CD8-positive, alpha-beta memory T cell (primary cell): ENCODE data around the gene EEPD1. TPM values are rescaled to one million over a fixed set of nuclear protein-coding genes. Genes with fewer than 3 reads are reported as not detected.

Experiments
- CTCF ChIA-PET: fragments of 350-600 bp; sonication (Branson Sonifier 250); formaldehyde crosslinking; loops from one replicate; lab custom pipeline; 2021; ENCODE audit warnings: antibody characterized with exemption; lab: Charles Lee
- POLR2A ChIA-PET: fragments of 350-600 bp; sonication (Branson Sonifier 250); formaldehyde crosslinking; loops from one replicate; lab custom pipeline; 2021; ENCODE audit warnings: antibody characterized with exemption; lab: Charles Lee
- DNase-seq, 5 donors: peaks; one replicate each; pipeline versions ENCODE4 v3.0.0 to v3.0.0-alpha.2; 2020 to 2022; ENCODE audit warnings: mixed read lengths in 1 of 5
- H3K27ac ChIP-seq: one replicate; pipeline ENCODE4 v1.7.0; 2013; ENCODE audit warnings: low read depth, mild to moderate bottlenecking, low read length, moderate library complexity
- H3K27me3 ChIP-seq: 2 replicates; pipeline ENCODE4 v1.7.0; 2013; ENCODE audit warnings: low read length, mild to moderate bottlenecking; ENCODE audit not compliant: insufficient read depth, poor library complexity, severe bottlenecking
- H3K36me3 ChIP-seq: 2 replicates; pipeline ENCODE4 v1.7.0; 2013; ENCODE audit warnings: mild to moderate bottlenecking, low read length, moderate library complexity; ENCODE audit not compliant: insufficient read depth
- H3K4me1 ChIP-seq: 2 replicates; pipeline ENCODE4 v1.7.0; 2013; ENCODE audit warnings: mild to moderate bottlenecking, low read length, moderate library complexity; ENCODE audit not compliant: insufficient read depth
- H3K4me3 ChIP-seq: 2 replicates; pipeline ENCODE4 v1.7.0; 2013; ENCODE audit warnings: mild to moderate bottlenecking, low read length
- H3K9me3 ChIP-seq: 2 replicates; pipeline ENCODE4 v1.7.0; 2013; ENCODE audit warnings: mild to moderate bottlenecking, low read length
- H3K27ac Mint-ChIP-seq, 8 donors: one replicate each; pipeline ENCODE4 v1.8.0; 2020 to 2021; ENCODE audit warnings: mixed read lengths in 8 of 8, mild to moderate bottlenecking in 6 of 8, inconsistent platforms in 3 of 8, moderate library complexity in 3 of 8
- H3K27me3 Mint-ChIP-seq, 2 donors: one replicate each; pipeline ENCODE4 v1.8.0; 2020 to 2021; ENCODE audit warnings: mixed read lengths in 2 of 2, mild to moderate bottlenecking in 1 of 2, moderate library complexity in 1 of 2
- H3K36me3 Mint-ChIP-seq, 3 donors: one replicate each; pipeline ENCODE4 v1.8.0; 2020 to 2021; ENCODE audit warnings: mixed read lengths in 3 of 3, inconsistent platforms in 1 of 3, mild to moderate bottlenecking in 1 of 3
- H3K4me1 Mint-ChIP-seq, 3 donors: one replicate each; pipeline ENCODE4 v1.8.0; 2020 to 2021; ENCODE audit warnings: mixed read lengths in 3 of 3, inconsistent platforms in 1 of 3, mild to moderate bottlenecking in 1 of 3
- H3K4me3 Mint-ChIP-seq, 7 donors: one replicate each; pipeline ENCODE4 v1.8.0; 2020 to 2021; ENCODE audit warnings: mixed read lengths in 7 of 7, mild to moderate bottlenecking in 6 of 7, moderate library complexity in 4 of 7, inconsistent platforms in 2 of 7
- H3K9me3 Mint-ChIP-seq, 5 donors: one replicate each; pipeline ENCODE4 v1.8.0; 2020 to 2022; ENCODE audit warnings: mixed read lengths in 5 of 5, mild to moderate bottlenecking in 3 of 5, moderate library complexity in 2 of 5, inconsistent platforms in 1 of 5
- polyA plus RNA-seq: library from polyadenylated mRNA; unstranded; fragments of 300-500 nt; fragmentation: Illumina TruSeq; gene quantifications from one replicate; pipeline ENCODE4 v1.2.3, GENCODE V29; 2021
- total RNA-seq, 2 experiments: library from RNA; stranded (reverse); gene quantifications; one replicate each; pipeline ENCODE4 v1.2.3, GENCODE V29; 2021

The EEPD1 gene
- total and polyA plus RNA-seq, 3 experiments from 2014 or later: 0.66 to 15.0 (median 0.84) TPM

DNA sequence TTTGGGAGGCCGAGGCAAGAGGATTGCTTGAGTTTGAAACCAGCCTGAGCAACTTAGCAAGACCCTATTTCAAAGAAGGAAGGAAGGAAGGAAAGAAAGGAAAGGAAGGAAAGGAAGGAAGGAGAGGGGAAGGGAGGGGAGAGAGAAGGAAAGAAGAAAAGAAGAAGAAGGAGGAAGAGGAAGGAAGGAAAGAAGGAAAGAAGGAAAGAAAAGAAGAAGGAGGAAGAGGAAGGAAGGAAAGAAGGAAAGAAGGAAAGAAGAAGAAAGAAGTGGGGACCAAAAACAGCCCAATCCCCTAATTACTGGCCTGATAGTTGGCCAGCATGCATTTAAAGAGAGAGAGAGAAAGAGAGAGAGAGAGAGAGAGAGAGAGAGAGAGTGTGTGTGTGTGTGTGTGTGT lies 66.4 kb downstream of the EEPD1 start:
- H3K36me3 ChIP-seq: no peaks in the 10 kb centered on the region
- H3K36me3 Mint-ChIP-seq: peaks cover 0 to 6% (median 0%) of the 10 kb centered on the region in 3 donors
- no peak for DNase-seq
- no peak overlapping the region for H3K4me3 ChIP-seq
- ChIA-PET CTCF (no interaction called here), POLR2A (no interaction called here)
- H3K4me1 Mint-ChIP-seq: no peaks in the 10 kb centered on the region
- peaks cover 5 to 15% of the 10 kb centered on the region in 2 donors for H3K27me3 Mint-ChIP-seq
- H3K4me3 Mint-ChIP-seq: no peak overlapping the region
- H3K9me3 Mint-ChIP-seq: no peaks in the 10 kb centered on the region
- no peaks in the 10 kb centered on the region for H3K9me3 ChIP-seq
- H3K27ac Mint-ChIP-seq: peak overlapping the region in 1 of 8 donors; percentile 17
- no peak overlapping the region for H3K27ac ChIP-seq
- H3K27me3 ChIP-seq: no peaks in the 10 kb centered on the region
- H3K4me1 ChIP-seq: no peaks in the 10 kb centered on the region

DNA sequence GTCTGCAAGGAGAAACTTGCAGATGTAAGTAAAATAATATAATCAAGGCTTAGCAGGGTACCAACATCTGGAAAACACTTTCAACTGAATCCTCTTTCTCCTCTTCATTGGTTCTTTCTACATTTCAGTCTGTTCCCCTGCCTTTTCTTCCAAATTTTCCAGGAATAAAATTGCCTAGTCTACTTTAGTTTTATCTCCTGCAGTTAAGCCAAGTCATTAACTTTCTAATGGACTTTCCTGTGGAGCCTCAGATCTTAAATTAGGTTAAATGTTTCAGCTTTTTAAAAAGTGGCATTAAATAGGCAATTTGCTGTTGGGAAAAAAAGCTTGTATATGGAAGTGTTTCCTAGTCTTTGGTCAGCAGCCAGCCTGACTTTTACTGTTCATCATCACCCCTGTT lies 70.8 kb downstream of the EEPD1 start:
- CTCF ChIA-PET: interaction anchor here (1.0 kb wide), 1 partner anchor 19 kb away, joined by 3 read pairs; no protein-coding TSS in a partner anchor

DNA sequence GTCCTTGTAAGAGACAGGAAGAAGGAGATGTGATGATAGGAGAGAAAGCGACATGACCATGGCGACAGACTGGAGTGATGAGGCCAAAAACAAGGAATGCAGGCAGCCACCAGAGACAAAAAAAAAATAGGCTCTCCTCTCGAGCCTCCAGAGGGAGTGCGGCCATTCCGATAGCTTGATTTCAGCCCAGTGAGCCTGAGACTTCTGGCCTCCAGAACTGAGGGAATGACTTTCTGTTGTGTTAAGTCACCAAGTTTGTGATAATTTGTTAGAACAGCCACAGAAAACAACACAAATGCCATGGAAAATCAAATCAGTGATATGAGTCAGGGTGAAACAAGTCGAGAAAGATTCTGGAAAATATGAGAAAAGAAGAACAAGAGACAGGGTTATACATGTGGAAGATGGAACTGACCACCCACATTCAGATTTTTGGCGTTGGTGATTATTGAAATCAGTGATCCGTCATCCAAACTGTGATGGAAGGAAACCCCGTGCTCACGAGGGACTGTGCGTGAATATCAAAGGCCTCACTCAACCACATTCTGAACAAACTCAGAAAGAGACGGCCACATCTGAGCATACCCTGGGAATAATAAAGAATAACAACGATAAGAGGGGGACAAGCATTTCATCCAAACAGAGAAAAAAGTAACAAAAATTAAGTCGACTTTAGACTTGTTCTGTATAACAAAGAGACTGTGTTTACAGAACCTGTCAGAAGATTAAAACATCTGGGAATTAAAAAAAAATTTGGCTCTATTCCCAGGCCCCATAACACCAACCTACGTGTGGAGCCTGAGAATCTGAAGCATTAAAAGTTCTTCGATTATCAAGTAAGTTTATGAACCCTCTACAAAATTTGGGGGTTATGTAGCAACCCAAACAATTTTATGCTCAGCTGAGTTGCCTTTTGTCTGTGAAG lies 72.1 kb downstream of the EEPD1 start:
- no peak overlapping the region for H3K27ac Mint-ChIP-seq
- H3K36me3 Mint-ChIP-seq: no peaks in the 10 kb centered on the region
- POLR2A ChIA-PET: no interaction called here

More for the DNA sequence above, 70.8 kb downstream of the EEPD1 start:
- Mint-ChIP-seq H3K27ac (no peak overlapping the region), H3K27me3 (peaks cover 5 to 12% of the 10 kb centered on the region in 2 donors), H3K36me3 (no peaks in the 10 kb centered on the region), H3K4me1 (no peaks in the 10 kb centered on the region), H3K4me3 (no peak overlapping the region), H3K9me3 (no peaks in the 10 kb centered on the region)
- POLR2A ChIA-PET: interaction anchor here (1.2 kb wide), 1 partner anchor 23 kb away, joined by 4 read pairs; no protein-coding TSS in a partner anchor
- H3K4me3 ChIP-seq: no peak overlapping the region
- no peak for DNase-seq
- H3K4me1 ChIP-seq: no peaks in the 10 kb centered on the region
- H3K27ac ChIP-seq: no peak overlapping the region
- H3K27me3 ChIP-seq: no peaks in the 10 kb centered on the region
- H3K36me3 ChIP-seq: no peaks in the 10 kb centered on the region
- no peaks in the 10 kb centered on the region for H3K9me3 ChIP-seq

DNA sequence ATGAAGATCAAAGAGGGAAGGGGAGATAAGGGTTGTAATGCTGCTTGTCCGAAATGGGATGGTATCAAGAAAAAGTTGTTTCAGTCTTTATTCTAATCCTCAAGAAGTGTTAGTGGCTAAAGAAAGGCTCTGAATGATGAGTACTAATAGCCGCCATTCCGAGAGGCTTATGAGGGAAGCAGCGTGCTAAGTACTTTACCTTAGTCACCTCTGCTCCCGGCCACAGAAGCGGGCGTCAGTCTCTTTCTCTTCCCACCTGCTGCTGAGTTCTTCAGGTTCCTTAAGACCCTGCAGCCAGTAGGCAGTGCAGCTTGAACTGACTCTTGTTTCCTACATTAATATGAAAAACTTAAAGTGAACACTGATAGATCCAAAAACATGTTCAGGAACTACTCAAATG lies 73.1 kb downstream of the EEPD1 start:
- Mint-ChIP-seq H3K4me3 (no peak overlapping the region), H3K36me3 (no peaks in the 10 kb centered on the region), H3K27me3 (peaks cover 2 to 7% of the 10 kb centered on the region in 2 donors), H3K27ac (no peak overlapping the region), H3K4me1 (no peaks in the 10 kb centered on the region), H3K9me3 (no peaks in the 10 kb centered on the region)
- Histone ChIP-seq H3K4me1 (no peaks in the 10 kb centered on the region), H3K9me3 (no peaks in the 10 kb centered on the region), H3K4me3 (no peak overlapping the region), H3K36me3 (no peaks in the 10 kb centered on the region), H3K27ac (no peak overlapping the region), H3K27me3 (no peaks in the 10 kb centered on the region)
- no peak for DNase-seq
- POLR2A ChIA-PET: no interaction called here
- CTCF ChIA-PET: no interaction called here

More for the DNA sequence above, 72.1 kb downstream of the EEPD1 start:
- Histone ChIP-seq H3K27me3 (no peaks in the 10 kb centered on the region), H3K4me1 (no peaks in the 10 kb centered on the region), H3K27ac (no peak overlapping the region), H3K4me3 (no peak overlapping the region), H3K36me3 (no peaks in the 10 kb centered on the region), H3K9me3 (no peaks in the 10 kb centered on the region)
- DNase-seq: no peak
- CTCF ChIA-PET: no interaction called here
- H3K4me1 Mint-ChIP-seq: no peaks in the 10 kb centered on the region
- H3K4me3 Mint-ChIP-seq: no peak overlapping the region
- no peaks in the 10 kb centered on the region for H3K9me3 Mint-ChIP-seq
- H3K27me3 Mint-ChIP-seq: peaks cover 3 to 7% of the 10 kb centered on the region in 2 donors

DNA sequence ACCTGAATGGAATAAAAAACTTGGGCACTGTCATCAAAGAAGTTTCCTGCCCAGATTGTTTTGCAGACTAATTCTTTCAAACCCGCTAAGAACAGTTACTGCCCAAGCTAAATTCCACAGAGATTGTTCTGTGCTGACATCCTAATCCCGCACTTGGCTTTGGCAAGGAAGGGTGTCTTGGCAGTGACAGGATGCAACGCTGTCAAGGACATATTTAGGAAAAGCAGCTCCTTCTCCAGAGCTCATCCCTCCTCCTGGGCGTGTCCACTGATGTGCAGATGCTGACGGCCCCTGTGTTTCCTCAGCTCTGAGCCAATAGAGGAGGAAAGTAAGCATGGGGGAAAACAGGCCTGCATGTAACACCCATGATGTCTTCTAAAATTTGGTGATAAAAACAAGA lies 74.2 kb downstream of the EEPD1 start:
- Histone ChIP-seq H3K4me3 (no peak overlapping the region), H3K9me3 (no peaks in the 10 kb centered on the region), H3K27me3 (no peaks in the 10 kb centered on the region), H3K27ac (no peak overlapping the region), H3K36me3 (no peaks in the 10 kb centered on the region), H3K4me1 (no peaks in the 10 kb centered on the region)
- Mint-ChIP-seq H3K4me1 (no peaks in the 10 kb centered on the region), H3K27me3 (peaks cover 3 to 7% of the 10 kb centered on the region in 2 donors), H3K9me3 (no peaks in the 10 kb centered on the region), H3K27ac (no peak overlapping the region), H3K4me3 (no peak overlapping the region), H3K36me3 (no peaks in the 10 kb centered on the region)
- DNase-seq: no peak
- ChIA-PET CTCF (no interaction called here), POLR2A (no interaction called here)

DNA sequence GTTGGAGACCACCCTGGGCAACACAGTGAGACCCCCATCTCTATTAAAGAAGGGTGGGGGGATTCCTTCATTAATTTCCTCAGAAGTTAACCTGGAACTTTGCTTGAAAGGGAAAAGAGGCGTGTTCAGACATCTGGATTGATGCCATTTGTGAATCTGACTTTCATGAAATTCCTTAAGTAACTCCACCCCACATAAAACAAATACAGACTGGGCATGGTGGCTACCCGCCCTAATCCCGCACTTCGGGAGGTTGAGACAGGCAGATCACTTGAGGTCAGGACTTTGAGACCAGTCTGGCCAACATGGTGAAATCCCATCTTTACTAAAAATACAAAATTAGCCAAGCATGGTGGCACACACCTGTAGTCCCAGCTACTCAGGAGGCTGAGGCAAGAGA lies 75.0 kb downstream of the EEPD1 start:
- DNase-seq: no peak
- ChIA-PET CTCF (no interaction called here), POLR2A (no interaction called here)
- peaks cover 3 to 7% of the 10 kb centered on the region in 2 donors for H3K27me3 Mint-ChIP-seq
- no peak overlapping the region for H3K4me3 Mint-ChIP-seq
- no peak overlapping the region for H3K27ac ChIP-seq
- no peaks in the 10 kb centered on the region for H3K4me1 Mint-ChIP-seq
- H3K9me3 ChIP-seq: no peaks in the 10 kb centered on the region
- H3K4me3 ChIP-seq: no peak overlapping the region
- H3K4me1 ChIP-seq: no peaks in the 10 kb centered on the region
- H3K36me3 ChIP-seq: no peaks in the 10 kb centered on the region
- H3K27me3 ChIP-seq: no peaks in the 10 kb centered on the region
- no peaks in the 10 kb centered on the region for H3K9me3 Mint-ChIP-seq
- no peaks in the 10 kb centered on the region for H3K36me3 Mint-ChIP-seq
- H3K27ac Mint-ChIP-seq: peak overlapping the region in 1 of 8 donors; percentile 24

DNA sequence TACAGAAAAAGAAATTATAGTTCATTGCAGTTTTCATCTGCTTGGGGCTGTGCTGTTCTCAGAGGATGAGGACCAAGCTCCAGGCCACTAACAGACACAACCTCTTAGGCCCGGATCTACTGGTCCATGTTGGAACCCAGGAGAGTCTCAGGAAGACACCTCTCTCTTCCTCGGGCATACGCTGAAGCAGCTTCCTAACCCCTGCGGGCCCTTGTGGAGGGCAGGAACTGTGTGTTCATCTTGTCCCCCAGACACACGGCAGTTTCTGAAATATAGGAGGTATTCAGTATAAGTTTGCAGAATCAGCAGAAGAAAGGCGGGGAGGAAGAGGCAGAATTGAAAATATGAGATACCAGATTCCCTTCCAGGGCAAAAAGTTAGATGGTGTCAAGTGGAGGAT lies 78.4 kb downstream of the EEPD1 start:
- Mint-ChIP-seq H3K9me3 (no peaks in the 10 kb centered on the region), H3K27ac (no peak overlapping the region), H3K4me3 (no peak overlapping the region), H3K4me1 (no peaks in the 10 kb centered on the region), H3K36me3 (peaks cover 0 to 4% (median 0%) of the 10 kb centered on the region in 3 donors), H3K27me3 (peaks cover 0 to 3% of the 10 kb centered on the region in 2 donors)
- Histone ChIP-seq H3K4me1 (no peaks in the 10 kb centered on the region), H3K27ac (no peak overlapping the region), H3K27me3 (no peaks in the 10 kb centered on the region), H3K4me3 (no peak overlapping the region), H3K36me3 (no peaks in the 10 kb centered on the region), H3K9me3 (no peaks in the 10 kb centered on the region)
- CTCF ChIA-PET: interaction anchor here (0.9 kb wide), 1 partner anchor 14 kb away, joined by 3 read pairs; no protein-coding TSS in a partner anchor
- POLR2A ChIA-PET: no interaction called here
- no peak for DNase-seq

DNA sequence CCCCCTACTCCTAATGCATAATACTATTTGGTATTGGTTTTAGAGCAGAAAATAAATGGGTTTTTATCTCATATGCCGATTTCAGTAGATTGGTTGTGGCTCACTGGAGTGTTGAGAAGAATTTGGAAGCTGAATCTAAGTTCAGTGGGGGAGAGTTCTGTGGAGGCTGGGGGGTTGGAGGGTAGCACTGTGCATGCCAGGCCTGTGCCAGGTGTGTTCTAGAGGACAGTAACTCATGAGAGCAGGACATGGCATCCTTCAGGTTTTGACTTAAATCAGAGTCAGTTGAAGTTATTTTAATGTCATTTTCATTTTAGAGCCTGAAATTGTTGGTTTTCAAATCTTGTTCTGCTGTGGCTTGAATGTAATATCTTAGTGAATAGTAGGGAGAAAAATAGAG lies 79.5 kb downstream of the EEPD1 start:
- DNase-seq: no peak
- CTCF ChIA-PET: interaction anchor here (1.7 kb wide), 1 partner anchor 55 kb away, joined by 6 read pairs; no protein-coding TSS in a partner anchor
- H3K4me1 ChIP-seq: no peaks in the 10 kb centered on the region
- no peaks in the 10 kb centered on the region for H3K27me3 ChIP-seq
- H3K36me3 ChIP-seq: no peaks in the 10 kb centered on the region
- H3K4me3 ChIP-seq: no peak overlapping the region
- no peaks in the 10 kb centered on the region for H3K9me3 Mint-ChIP-seq
- no peak overlapping the region for H3K27ac ChIP-seq
- peaks cover 0 to 4% (median 0%) of the 10 kb centered on the region in 3 donors for H3K36me3 Mint-ChIP-seq
- no peaks in the 10 kb centered on the region for H3K4me1 Mint-ChIP-seq
- H3K9me3 ChIP-seq: no peaks in the 10 kb centered on the region
- H3K4me3 Mint-ChIP-seq: no peak overlapping the region
- H3K27me3 Mint-ChIP-seq: peaks cover 0 to 3% of the 10 kb centered on the region in 2 donors
- POLR2A ChIA-PET: no interaction called here
- peak overlapping the region in 2 of 8 donors; percentile 4 to 21 for H3K27ac Mint-ChIP-seq
